ENCODE measurements around the gene EGFL6.

DNA sequence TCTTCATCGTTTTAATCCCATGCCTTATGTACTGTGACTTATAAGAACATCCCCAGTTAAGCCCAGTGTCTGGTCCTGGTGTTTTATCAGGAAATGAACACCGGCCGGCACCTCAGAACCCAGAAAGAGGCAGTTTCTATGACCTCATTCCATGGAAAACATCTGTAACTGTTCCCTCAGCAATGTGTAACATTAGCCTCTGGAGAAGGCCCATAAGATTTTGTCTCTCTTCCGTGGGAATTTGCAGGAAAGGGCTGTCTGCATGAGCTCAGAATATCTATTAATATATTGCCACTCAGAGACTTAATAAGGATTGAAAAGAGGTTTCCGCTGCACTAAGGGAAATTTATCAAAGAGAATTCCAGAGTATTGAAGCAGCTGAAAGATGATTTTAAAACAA, 80.4 kb downstream of the EGFL6 start:
- TF ChIP-seq EZH2 (IDR thresholded peaks at IDR 0.05; ENCODE audit: low read length) = no peak
- TF ChIP-seq, protein P1, sequence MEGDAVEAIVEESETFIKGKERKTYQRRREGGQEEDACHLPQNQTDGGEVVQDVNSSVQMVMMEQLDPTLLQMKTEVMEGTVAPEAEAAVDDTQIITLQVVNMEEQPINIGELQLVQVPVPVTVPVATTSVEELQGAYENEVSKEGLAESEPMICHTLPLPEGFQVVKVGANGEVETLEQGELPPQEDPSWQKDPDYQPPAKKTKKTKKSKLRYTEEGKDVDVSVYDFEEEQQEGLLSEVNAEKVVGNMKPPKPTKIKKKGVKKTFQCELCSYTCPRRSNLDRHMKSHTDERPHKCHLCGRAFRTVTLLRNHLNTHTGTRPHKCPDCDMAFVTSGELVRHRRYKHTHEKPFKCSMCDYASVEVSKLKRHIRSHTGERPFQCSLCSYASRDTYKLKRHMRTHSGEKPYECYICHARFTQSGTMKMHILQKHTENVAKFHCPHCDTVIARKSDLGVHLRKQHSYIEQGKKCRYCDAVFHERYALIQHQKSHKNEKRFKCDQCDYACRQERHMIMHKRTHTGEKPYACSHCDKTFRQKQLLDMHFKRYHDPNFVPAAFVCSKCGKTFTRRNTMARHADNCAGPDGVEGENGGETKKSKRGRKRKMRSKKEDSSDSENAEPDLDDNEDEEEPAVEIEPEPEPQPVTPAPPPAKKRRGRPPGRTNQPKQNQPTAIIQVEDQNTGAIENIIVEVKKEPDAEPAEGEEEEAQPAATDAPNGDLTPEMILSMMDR (optimal IDR thresholded peaks at IDR 0.05 in 1 of 3, IDR thresholded peaks at IDR 0.05 in 1 of 3, conservative IDR thresholded peaks at IDR 0.05 in 1 of 3; ENCODE audit: extremely low read depth in 1 of 3, insufficient read depth in 2 of 3, low read length in 3 of 3) = no peak

All from keratinocyte (primary cell).